Vagina (tissue), 2 donors: ENCODE data around the gene TTC23. TPM values are rescaled to one million over a fixed set of nuclear protein-coding genes. Genes with fewer than 3 reads are reported as not detected.

Experiments
- DNase-seq, 2 donors: peaks; one replicate each; pipeline ENCODE4 v3.0.0-alpha.2; 2017; ENCODE audit errors: extremely low spot score in 2 of 2
- H3K27ac ChIP-seq: fragments of 200-600 bp; sonication (generic); one replicate; pipeline ENCODE4 v1.5.1; 2019
- H3K27me3 ChIP-seq: fragments of 200-600 bp; sonication (generic); one replicate; pipeline ENCODE4 v1.5.1; 2019
- H3K36me3 ChIP-seq, 2 donors: fragments of 200-600 bp; sonication (generic); one replicate each; pipeline ENCODE4 v1.5.1; 2017 to 2019
- H3K4me1 ChIP-seq: fragments of 200-600 bp; sonication (generic); one replicate; pipeline ENCODE4 v1.5.1; 2019
- H3K4me3 ChIP-seq, 2 donors: fragments of 200-600 bp; sonication (generic); 1 replicate in 1 of 2; 2 replicates in 1 of 2; pipeline ENCODE4 v1.5.1; 2016 to 2019
- H3K9me3 ChIP-seq: fragments of 200-600 bp; sonication (generic); one replicate; pipeline ENCODE4 v1.5.1; 2019
- POLR2A ChIP-seq, 2 donors: fragments of 450-650 bp; IDR thresholded peaks; one replicate each; pipeline ENCODE4 v1.6.1; 2017; ENCODE audit warnings: antibody characterized with exemption in 2 of 2, mild to moderate bottlenecking in 2 of 2, moderate library complexity in 2 of 2
- POLR2AphosphoS5 ChIP-seq, 2 donors: sonication (generic); formaldehyde crosslinking; IDR thresholded peaks; one replicate each; pipeline ENCODE4 v1.9.0; 2017; ENCODE audit warnings: antibody characterized with exemption in 2 of 2, mild to moderate bottlenecking in 2 of 2, low read depth in 1 of 2; ENCODE audit not compliant: insufficient read depth in 1 of 2
- intact Hi-C: fragments of 100-400 bp; cut with DNase I; formaldehyde crosslinking; loops from one replicate; pipeline ENCODE4 v1.15.1; 2023
- total RNA-seq: library from RNA; depleted of rRNA; stranded (reverse); fragments of >200 nt; gene quantifications from one replicate; pipeline ENCODE4 v1.2.3, GENCODE V29; 2016
- TF ChIP-seq, protein P1 (sequence below), 3 experiments: fragments of 450-650 bp in 2 of 3; fragments of 200-600 bp in 1 of 3; sonication (generic) in 1 of 3; IDR thresholded peaks; one replicate each; pipeline ENCODE4 v1.5.1; 2017 to 2019; ENCODE audit warnings: antibody characterized with exemption in 3 of 3, mild to moderate bottlenecking in 2 of 3, moderate library complexity in 2 of 3

Gene TTC23
- total RNA-seq, 1 donor from 2014 or later, result 64.1 TPM

DNA sequence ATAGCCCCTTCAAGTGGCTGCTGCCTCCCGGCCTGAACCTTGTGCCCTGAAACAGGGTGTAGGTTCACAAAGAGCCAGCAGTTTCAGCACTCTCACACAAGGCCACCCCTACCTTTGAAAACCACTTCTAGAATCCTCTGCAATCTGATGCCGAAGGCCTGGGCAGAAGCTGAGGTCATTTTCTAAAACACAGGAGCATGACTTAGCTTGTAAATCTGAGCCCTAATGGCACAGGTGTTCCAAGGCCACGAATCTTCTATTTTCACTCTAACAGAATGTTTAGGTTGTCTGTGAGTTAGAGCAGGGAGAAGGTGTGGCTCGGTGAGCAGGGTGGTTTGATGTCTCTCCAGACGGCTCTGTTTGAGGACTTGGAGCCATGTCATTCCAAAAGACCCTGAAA lies 82.2 kb downstream of the TTC23 start:
- peak in 1 of 2 donors; percentile 14 for DNase-seq
- Histone ChIP-seq H3K36me3 (peaks cover 0 to 16% of the 10 kb centered on the region in 2 donors), H3K4me1 (peaks cover 13% of the 10 kb centered on the region)

DNA sequence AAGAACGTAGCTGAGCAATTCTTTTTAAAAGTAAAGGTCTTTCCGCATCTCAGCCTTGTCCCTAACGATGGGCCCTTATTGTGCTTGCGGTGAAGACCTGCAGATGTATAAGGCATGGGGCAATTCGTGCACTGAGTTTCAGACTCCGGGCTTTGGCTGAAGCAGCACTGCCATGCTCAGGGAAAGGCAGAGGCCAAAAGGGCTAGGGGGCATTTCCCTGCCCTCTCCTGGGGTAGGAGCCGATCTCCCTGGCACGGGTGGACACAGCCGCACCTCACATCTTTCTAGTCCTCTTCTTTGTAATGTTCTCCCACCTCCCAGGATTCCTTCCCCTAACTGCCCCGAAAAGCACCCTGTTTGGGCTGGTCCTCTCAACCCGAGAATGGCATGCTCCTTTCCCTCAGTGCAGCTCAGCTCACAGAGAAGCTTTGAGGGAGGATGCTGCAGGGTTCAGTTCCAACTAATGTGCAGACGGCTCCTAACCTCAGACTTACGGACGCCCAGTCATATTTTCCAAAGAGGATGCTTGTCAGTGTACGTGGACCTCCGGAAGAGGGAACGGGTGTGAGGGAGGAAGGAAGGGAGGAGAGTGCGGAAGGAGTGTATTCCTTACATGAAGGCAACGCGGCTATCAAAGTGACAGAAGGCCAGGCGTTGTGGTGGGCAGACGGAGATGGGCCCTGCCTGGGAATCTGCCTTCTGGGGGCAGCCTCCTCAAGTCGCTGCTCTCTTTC lies 83.3 kb downstream of the TTC23 start:
- TF ChIP-seq POLR2AphosphoS5 (IDR thresholded peaks at IDR 0.05; ENCODE audit: insufficient read depth in 1 of 2, low read depth in 1 of 2) (no peak), POLR2A (IDR thresholded peaks at IDR 0.05) (no peak)
- TF ChIP-seq, protein P1, sequence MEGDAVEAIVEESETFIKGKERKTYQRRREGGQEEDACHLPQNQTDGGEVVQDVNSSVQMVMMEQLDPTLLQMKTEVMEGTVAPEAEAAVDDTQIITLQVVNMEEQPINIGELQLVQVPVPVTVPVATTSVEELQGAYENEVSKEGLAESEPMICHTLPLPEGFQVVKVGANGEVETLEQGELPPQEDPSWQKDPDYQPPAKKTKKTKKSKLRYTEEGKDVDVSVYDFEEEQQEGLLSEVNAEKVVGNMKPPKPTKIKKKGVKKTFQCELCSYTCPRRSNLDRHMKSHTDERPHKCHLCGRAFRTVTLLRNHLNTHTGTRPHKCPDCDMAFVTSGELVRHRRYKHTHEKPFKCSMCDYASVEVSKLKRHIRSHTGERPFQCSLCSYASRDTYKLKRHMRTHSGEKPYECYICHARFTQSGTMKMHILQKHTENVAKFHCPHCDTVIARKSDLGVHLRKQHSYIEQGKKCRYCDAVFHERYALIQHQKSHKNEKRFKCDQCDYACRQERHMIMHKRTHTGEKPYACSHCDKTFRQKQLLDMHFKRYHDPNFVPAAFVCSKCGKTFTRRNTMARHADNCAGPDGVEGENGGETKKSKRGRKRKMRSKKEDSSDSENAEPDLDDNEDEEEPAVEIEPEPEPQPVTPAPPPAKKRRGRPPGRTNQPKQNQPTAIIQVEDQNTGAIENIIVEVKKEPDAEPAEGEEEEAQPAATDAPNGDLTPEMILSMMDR (IDR thresholded peaks at IDR 0.05), result no peak
- Histone ChIP-seq H3K27ac (no peak overlapping the region), H3K4me3 (no peak overlapping the region), H3K36me3 (peaks cover 0 to 22% of the 10 kb centered on the region in 2 donors), H3K27me3 (no peaks in the 10 kb centered on the region), H3K4me1 (peaks cover 13% of the 10 kb centered on the region), H3K9me3 (no peaks in the 10 kb centered on the region)
- peak; percentile 83 to 95 for DNase-seq
- intact Hi-C loops, result no loop called here

More for the DNA sequence above, 82.2 kb downstream of the TTC23 start:
- H3K27ac ChIP-seq, result peak overlapping the region; percentile 81
- no peak overlapping the region for H3K4me3 ChIP-seq
- no peaks in the 10 kb centered on the region for H3K27me3 ChIP-seq
- intact Hi-C loops, result no loop called here
- no peaks in the 10 kb centered on the region for H3K9me3 ChIP-seq
- TF ChIP-seq POLR2AphosphoS5 (IDR thresholded peaks at IDR 0.05; ENCODE audit: insufficient read depth in 1 of 2, low read depth in 1 of 2), result no peak

DNA sequence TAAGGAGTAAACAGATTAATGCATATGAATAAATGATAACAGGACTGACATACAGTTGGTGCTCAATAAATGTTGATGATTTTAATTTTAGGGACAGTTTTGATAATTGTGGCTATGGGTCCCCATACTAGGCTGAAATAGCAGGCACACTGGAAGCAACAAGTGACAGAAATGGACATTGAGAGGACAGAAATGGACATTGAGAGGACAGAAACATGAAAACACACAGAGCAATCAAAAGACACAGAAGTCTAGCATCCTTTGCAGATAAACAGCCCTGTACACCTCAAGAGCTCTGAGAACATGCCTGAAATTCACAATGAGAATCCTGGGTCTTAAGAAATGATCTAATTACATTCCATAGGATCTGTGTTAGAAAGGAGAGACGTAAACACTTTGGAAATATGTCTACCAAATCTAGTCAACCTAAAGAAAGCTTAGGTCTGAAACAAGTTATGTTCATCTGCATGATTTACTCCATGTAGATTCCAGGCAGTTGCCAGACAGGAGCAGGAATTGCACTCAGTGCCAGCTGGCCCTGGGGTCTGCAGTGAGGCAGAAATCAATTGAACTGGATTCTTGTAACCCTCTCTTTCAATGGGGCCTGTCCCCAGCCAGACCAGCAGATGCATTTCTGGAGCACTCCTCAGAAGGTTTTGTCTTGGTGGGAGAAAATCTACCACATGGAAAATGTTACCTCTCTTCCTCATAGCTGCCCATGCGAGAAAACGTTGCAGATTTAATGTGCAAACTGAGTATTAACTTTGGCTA lies 84.2 kb downstream of the TTC23 start:
- Histone ChIP-seq H3K4me1 (peaks cover 13% of the 10 kb centered on the region), H3K27ac (no peak overlapping the region), H3K4me3 (no peak overlapping the region), H3K27me3 (no peaks in the 10 kb centered on the region), H3K36me3 (peaks cover 0 to 17% of the 10 kb centered on the region in 2 donors), H3K9me3 (no peaks in the 10 kb centered on the region)
- intact Hi-C loops, result no loop called here
- DNase-seq, result peak in 1 of 2 donors; percentile 34
- TF ChIP-seq POLR2AphosphoS5 (IDR thresholded peaks at IDR 0.05; ENCODE audit: insufficient read depth in 1 of 2, low read depth in 1 of 2) (no peak), POLR2A (IDR thresholded peaks at IDR 0.05) (no peak)
- TF ChIP-seq, protein P1 (IDR thresholded peaks at IDR 0.05), result no peak

DNA sequence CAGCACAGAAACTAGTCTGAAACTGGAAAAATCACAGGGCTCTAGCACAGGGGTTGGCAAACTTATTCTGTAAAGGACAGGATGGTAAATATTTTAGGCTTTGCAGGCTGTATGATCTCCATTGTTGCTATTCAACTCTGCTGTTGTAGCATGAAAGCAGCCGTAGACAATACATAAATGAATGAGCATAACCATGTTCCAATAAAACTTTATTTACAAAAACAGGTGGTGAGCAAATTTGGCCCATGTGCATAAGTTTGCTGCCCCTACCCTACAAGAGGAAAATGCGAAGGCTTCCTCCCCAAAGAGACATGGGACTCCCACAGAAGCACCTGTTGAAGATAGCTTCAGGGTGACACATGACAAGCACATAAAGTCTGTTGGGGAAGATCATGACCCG lies 85.3 kb downstream of the TTC23 start:
- no peaks in the 10 kb centered on the region for H3K27me3 ChIP-seq
- DNase-seq, result peak; percentile 13 to 19
- H3K4me1 ChIP-seq, result peaks cover 8% of the 10 kb centered on the region
- no peaks in the 10 kb centered on the region for H3K9me3 ChIP-seq
- TF ChIP-seq POLR2A (IDR thresholded peaks at IDR 0.05) (no peak), POLR2AphosphoS5 (IDR thresholded peaks at IDR 0.05; ENCODE audit: insufficient read depth in 1 of 2, low read depth in 1 of 2) (no peak)
- TF ChIP-seq, protein P1 (IDR thresholded peaks at IDR 0.05), result no peak
- no peak overlapping the region for H3K27ac ChIP-seq
- H3K36me3 ChIP-seq, result peaks cover 0 to 17% of the 10 kb centered on the region in 2 donors
- intact Hi-C loops, result no loop called here
- no peak overlapping the region for H3K4me3 ChIP-seq

DNA sequence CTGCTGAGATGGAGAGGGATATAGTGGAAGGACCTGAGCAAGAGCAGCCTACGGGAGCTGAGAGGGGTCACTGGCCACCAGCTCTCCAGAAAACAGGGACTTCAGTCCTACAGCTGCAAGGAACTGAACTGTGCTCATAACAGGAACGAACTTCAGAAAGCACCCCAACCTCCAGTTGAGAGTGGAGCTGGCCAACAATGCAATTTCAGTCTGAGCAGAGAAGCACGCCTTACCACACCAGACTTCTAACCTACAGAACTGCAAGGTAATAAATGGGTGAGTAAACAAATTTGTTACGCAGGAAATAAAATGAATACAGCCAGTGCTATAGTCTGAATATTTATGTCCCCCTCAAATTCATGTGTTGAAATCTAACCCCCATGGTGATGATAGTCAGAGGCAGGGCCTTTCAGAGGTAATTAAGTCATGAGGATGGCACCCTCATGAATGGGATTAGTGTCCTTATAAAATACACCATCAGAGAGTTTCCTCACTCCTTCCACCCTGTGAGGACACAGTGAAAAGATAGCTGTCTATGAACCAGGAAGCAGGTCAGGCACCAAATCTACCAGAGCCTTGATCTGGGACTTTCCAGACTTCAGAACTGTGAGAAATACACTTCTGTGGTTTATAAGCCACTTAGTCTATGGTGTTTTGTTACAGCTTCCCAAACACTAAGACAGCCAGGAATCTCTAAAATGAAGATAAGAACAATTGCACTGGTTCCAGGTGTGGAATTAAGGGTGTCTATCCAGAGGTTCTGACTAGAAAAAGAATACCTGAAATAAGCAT lies 85.9 kb downstream of the TTC23 start:
- no peak overlapping the region for H3K27ac ChIP-seq
- intact Hi-C loops, result no loop called here
- H3K36me3 ChIP-seq, result peaks cover 0 to 17% of the 10 kb centered on the region in 2 donors
- TF ChIP-seq, protein P1 (IDR thresholded peaks at IDR 0.05), result no peak
- no peak for TF ChIP-seq POLR2AphosphoS5 (IDR thresholded peaks at IDR 0.05; ENCODE audit: insufficient read depth in 1 of 2, low read depth in 1 of 2)
- H3K9me3 ChIP-seq, result no peaks in the 10 kb centered on the region
- DNase-seq, result peak in 1 of 2 donors; percentile 27
- H3K4me1 ChIP-seq, result peaks cover 6% of the 10 kb centered on the region
- H3K27me3 ChIP-seq, result no peaks in the 10 kb centered on the region
- H3K4me3 ChIP-seq, result no peak overlapping the region
